HFF-Myc (cell line): ENCODE measurements around the gene HOXB7.

Experiments used
- DNase-seq: peaks from one replicate; pipeline ENCODE4 v3.0.0-alpha.2; 2011; ENCODE audit warnings: low read depth; ENCODE audit errors: extremely low read depth
- H3K4me3 ChIP-seq: replicated peaks from 2 replicates; pipeline ENCODE4 v1.5.1; 2011; ENCODE audit warnings: low read depth, mild to moderate bottlenecking, control low read depth, low read length
- CTCF ChIP-seq: IDR thresholded peaks from 2 replicates; pipeline ENCODE4 v1.5.1; 2012; ENCODE audit warnings: mild to moderate bottlenecking, low read depth, low read length, control low read depth; ENCODE audit errors: missing control alignments

The HOXB7 gene

GRCh38 chr17:48593126-48593829, 17.5 kb downstream of the HOXB7 start, which contains the start of gene HOXB5:
Gene HOXB5, minus strand, starts transcription at chr17:48593779. Its CDS starts 97 bp downstream, at chr17:48593682.
- DNase-seq = no peak

GRCh38 chr17:48592577-48592976, 18.2 kb downstream of the HOXB7 start:
- H3K4me3 ChIP-seq = no peak overlapping the region
- TF ChIP-seq CTCF = no peak
- no peak for DNase-seq

More at GRCh38 chr17:48593126-48593829, 17.5 kb downstream of the HOXB7 start, which contains the start of gene HOXB5:
- H3K4me3 ChIP-seq = peak within 1 kb of the TSS; percentile 3
- TF ChIP-seq CTCF = no peak

GRCh38 chr17:48592057-48592514, 18.7 kb downstream of the HOXB7 start:
- no peak for TF ChIP-seq CTCF
- no peak for DNase-seq

GRCh38 chr17:48591255-48592056, 19.4 kb downstream of the HOXB7 start:
- no peak for TF ChIP-seq CTCF
- H3K4me3 ChIP-seq = no peak overlapping the region
- DNase-seq = no peak

More at GRCh38 chr17:48592057-48592514, 18.7 kb downstream of the HOXB7 start:
- no peak overlapping the region for H3K4me3 ChIP-seq

GRCh38 chr17:48590607-48591161, 20.1 kb downstream of the HOXB7 start:
- TF ChIP-seq CTCF = no peak
- H3K4me3 ChIP-seq = no peak overlapping the region
- DNase-seq = no peak

GRCh38 chr17:48589831-48590606, 20.8 kb downstream of the HOXB7 start, which contains the start of gene HOXB3:
Gene HOXB3, minus strand, starts transcription at chr17:48590241. Its CDS starts 37,767 bp downstream, at chr17:48552474.
- TF ChIP-seq CTCF = no peak
- DNase-seq = no peak
- no peak within 1 kb of the TSS for H3K4me3 ChIP-seq
